ENCODE data around the gene PTPRE. TPM values are rescaled to one million over a fixed set of nuclear protein-coding genes. Genes with fewer than 3 reads are reported as not detected.

The PTPRE gene
- polyA plus RNA-seq, 1 donor from 2014 or later, result 4.1 TPM

DNA sequence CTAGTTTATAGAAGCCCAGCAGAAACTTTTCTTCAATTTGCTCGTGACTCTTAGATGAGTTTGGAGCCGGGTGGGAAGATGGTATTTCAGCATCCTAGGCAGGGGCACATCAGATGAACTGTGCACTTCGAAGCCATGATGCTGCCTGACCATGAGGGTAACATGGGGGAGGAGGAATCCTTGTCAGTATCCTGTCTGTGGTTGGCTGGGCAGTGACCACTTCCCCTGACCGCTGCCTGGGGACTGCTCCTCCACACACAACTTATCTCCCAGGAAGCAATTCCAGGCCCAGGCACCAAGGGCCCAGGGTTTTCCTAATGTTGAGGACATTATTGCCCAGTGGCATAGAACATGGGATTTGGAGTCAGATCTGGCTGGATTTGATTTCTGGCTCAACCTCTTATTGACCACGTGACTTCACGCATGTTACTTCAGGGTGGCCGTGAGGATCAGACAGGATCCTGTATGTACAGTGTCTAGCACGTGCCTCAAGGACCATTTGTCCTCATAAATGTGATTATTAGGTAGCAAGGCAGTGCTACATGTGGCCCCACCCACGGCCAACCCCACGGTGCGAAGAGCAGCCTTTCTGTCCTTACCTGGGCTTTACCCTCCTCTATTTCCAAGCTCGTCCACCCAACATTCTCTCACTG, 65.2 kb downstream of the PTPRE start:
- H3K4me2 ChIP-seq (ENCODE audit: low read length), result no peak overlapping the region
- no peak overlapping the region for H2AFZ ChIP-seq (ENCODE audit: low read depth, low read length)
- no peaks in the 10 kb centered on the region for H3K79me2 ChIP-seq (replicated peaks; ENCODE audit: insufficient read depth, low read length)
- no peaks in the 10 kb centered on the region for H3K9me2 ChIP-seq (ENCODE audit: insufficient read depth, low read length)
- no peak overlapping the region for H3K4me3 ChIP-seq (ENCODE audit: low read length)
- H3K27ac ChIP-seq (ENCODE audit: low read length), result no peak overlapping the region
- no peaks in the 10 kb centered on the region for H4K20me1 ChIP-seq (ENCODE audit: insufficient read depth)
- H3K36me3 ChIP-seq (ENCODE audit: insufficient read depth, low read length), result no peaks in the 10 kb centered on the region
- H3F3A ChIP-seq (ENCODE audit: insufficient read depth, low read length, poor library complexity, severe bottlenecking), result no peaks in the 10 kb centered on the region
- TF ChIP-seq TAF1 (IDR thresholded peaks at IDR 0.05; ENCODE audit: low read depth), result no peak
- no peaks in the 10 kb centered on the region for H3K9me3 ChIP-seq (ENCODE audit: low read length)
- no peak overlapping the region for H3K9ac ChIP-seq (ENCODE audit: low read length)
- no peaks in the 10 kb centered on the region for H3K27me3 ChIP-seq (ENCODE audit: insufficient read depth, low read depth, low read length)

DNA sequence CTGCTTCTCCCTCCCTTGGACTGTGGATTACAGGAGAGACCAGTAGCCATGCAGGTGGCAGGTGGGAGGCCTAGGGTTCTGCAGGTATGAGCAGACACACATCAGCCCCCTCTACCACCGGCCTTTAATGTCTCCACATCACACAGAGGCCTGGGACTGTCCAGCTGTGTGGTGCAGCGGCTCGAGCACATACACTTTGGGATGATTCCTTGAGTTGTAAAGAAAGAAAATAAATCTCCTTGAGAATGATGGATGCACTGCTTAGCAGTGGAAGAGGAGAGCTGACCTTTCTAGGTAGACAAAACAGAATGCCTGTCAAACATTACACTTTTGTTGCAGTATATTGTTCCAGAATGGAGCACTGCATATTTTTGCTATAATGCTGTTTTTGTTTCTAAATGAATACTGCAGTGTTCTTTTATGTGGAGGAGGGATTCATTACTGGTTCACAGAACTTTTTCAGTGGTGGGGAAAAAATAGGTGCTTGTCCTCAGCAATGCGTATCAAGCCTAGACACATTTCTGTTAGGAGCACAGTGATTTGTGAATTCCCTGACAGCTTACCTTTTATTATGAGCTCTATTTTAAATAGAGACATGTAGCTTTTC, 66.0 kb downstream of the PTPRE start:
- Histone ChIP-seq H3K9me3 (ENCODE audit: low read length) (no peaks in the 10 kb centered on the region), H2AFZ (ENCODE audit: low read depth, low read length) (no peak overlapping the region), H3K4me3 (ENCODE audit: low read length) (no peak overlapping the region), H3K27ac (ENCODE audit: low read length) (no peak overlapping the region), H3K9me2 (ENCODE audit: insufficient read depth, low read length) (no peaks in the 10 kb centered on the region), H3K27me3 (ENCODE audit: insufficient read depth, low read depth, low read length) (no peaks in the 10 kb centered on the region), H3K9ac (ENCODE audit: low read length) (no peak overlapping the region), H3K4me2 (ENCODE audit: low read length) (no peak overlapping the region), H3F3A (ENCODE audit: insufficient read depth, low read length, poor library complexity, severe bottlenecking) (no peaks in the 10 kb centered on the region), H4K20me1 (ENCODE audit: insufficient read depth) (no peaks in the 10 kb centered on the region), H3K36me3 (ENCODE audit: insufficient read depth, low read length) (no peaks in the 10 kb centered on the region), H3K79me2 (replicated peaks; ENCODE audit: insufficient read depth, low read length) (no peaks in the 10 kb centered on the region)
- TF ChIP-seq RAD21 (conservative IDR thresholded peaks at IDR 0.05) (no peak), EZH2 (IDR thresholded peaks at IDR 0.05; ENCODE audit: borderline replicate concordance, insufficient read depth, low read length, poor library complexity, severe bottlenecking) (no peak), TAF1 (IDR thresholded peaks at IDR 0.05; ENCODE audit: low read depth) (no peak)
- TF ChIP-seq, protein P1, sequence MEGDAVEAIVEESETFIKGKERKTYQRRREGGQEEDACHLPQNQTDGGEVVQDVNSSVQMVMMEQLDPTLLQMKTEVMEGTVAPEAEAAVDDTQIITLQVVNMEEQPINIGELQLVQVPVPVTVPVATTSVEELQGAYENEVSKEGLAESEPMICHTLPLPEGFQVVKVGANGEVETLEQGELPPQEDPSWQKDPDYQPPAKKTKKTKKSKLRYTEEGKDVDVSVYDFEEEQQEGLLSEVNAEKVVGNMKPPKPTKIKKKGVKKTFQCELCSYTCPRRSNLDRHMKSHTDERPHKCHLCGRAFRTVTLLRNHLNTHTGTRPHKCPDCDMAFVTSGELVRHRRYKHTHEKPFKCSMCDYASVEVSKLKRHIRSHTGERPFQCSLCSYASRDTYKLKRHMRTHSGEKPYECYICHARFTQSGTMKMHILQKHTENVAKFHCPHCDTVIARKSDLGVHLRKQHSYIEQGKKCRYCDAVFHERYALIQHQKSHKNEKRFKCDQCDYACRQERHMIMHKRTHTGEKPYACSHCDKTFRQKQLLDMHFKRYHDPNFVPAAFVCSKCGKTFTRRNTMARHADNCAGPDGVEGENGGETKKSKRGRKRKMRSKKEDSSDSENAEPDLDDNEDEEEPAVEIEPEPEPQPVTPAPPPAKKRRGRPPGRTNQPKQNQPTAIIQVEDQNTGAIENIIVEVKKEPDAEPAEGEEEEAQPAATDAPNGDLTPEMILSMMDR (IDR thresholded peaks at IDR 0.05; ENCODE audit: poor library complexity, severe bottlenecking), result no peak
- TF ChIP-seq, protein P2, sequence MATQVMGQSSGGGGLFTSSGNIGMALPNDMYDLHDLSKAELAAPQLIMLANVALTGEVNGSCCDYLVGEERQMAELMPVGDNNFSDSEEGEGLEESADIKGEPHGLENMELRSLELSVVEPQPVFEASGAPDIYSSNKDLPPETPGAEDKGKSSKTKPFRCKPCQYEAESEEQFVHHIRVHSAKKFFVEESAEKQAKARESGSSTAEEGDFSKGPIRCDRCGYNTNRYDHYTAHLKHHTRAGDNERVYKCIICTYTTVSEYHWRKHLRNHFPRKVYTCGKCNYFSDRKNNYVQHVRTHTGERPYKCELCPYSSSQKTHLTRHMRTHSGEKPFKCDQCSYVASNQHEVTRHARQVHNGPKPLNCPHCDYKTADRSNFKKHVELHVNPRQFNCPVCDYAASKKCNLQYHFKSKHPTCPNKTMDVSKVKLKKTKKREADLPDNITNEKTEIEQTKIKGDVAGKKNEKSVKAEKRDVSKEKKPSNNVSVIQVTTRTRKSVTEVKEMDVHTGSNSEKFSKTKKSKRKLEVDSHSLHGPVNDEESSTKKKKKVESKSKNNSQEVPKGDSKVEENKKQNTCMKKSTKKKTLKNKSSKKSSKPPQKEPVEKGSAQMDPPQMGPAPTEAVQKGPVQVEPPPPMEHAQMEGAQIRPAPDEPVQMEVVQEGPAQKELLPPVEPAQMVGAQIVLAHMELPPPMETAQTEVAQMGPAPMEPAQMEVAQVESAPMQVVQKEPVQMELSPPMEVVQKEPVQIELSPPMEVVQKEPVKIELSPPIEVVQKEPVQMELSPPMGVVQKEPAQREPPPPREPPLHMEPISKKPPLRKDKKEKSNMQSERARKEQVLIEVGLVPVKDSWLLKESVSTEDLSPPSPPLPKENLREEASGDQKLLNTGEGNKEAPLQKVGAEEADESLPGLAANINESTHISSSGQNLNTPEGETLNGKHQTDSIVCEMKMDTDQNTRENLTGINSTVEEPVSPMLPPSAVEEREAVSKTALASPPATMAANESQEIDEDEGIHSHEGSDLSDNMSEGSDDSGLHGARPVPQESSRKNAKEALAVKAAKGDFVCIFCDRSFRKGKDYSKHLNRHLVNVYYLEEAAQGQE (IDR thresholded peaks at IDR 0.05; ENCODE audit: borderline replicate concordance), result no peak

DNA sequence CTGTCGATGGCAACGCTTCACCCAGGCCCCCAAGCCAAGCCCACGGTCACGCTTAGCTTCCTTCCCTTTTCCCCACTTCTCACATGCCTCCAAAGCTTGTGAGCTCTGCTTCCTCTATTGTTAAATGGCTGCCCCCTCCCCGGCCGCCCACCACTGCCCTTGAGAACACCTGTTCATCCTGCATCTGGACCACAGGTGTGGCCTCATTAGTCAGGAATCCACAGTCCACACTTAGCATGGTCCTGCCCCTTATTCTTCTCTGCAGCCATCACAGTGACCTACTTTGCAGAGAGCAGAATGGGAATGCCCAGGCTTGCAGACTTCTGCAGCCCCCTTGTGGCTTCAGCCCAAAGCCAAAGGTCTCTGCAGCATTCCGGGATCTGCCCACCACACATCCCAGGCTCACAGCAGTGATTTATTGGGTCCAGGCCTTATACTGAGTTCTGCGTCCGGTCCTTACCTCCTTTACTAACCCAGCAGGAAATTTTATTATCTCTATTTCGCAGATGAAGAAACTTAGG, 66.9 kb downstream of the PTPRE start:
- H3K9ac ChIP-seq (ENCODE audit: low read length), result no peak overlapping the region
- no peak overlapping the region for H3K4me2 ChIP-seq (ENCODE audit: low read length)
- no peaks in the 10 kb centered on the region for H3K36me3 ChIP-seq (ENCODE audit: insufficient read depth, low read length)
- no peaks in the 10 kb centered on the region for H3K9me2 ChIP-seq (ENCODE audit: insufficient read depth, low read length)
- H3K4me3 ChIP-seq (ENCODE audit: low read length), result no peak overlapping the region
- no peaks in the 10 kb centered on the region for H4K20me1 ChIP-seq (ENCODE audit: insufficient read depth)
- no peak overlapping the region for H3K27ac ChIP-seq (ENCODE audit: low read length)
- H2AFZ ChIP-seq (ENCODE audit: low read depth, low read length), result no peak overlapping the region
- H3K9me3 ChIP-seq (ENCODE audit: low read length), result no peaks in the 10 kb centered on the region
- no peaks in the 10 kb centered on the region for H3K79me2 ChIP-seq (replicated peaks; ENCODE audit: insufficient read depth, low read length)
- no peaks in the 10 kb centered on the region for H3F3A ChIP-seq (ENCODE audit: insufficient read depth, low read length, poor library complexity, severe bottlenecking)
- no peak for TF ChIP-seq POLR2AphosphoS5 (IDR thresholded peaks at IDR 0.05)
- TF ChIP-seq SMC3 (conservative IDR thresholded peaks at IDR 0.05; ENCODE audit: poor library complexity), result no peak
- TF ChIP-seq EP300 (conservative IDR thresholded peaks at IDR 0.05; ENCODE audit: poor library complexity, severe bottlenecking), result no peak
- TF ChIP-seq MXI1 (conservative IDR thresholded peaks at IDR 0.05; ENCODE audit: poor library complexity, severe bottlenecking), result no peak
- H3K27me3 ChIP-seq (ENCODE audit: insufficient read depth, low read depth, low read length), result no peaks in the 10 kb centered on the region

Measured in neural cell (in vitro differentiated cells).